SJCRH30 (cell line): ENCODE results near the gene EEIG1. TPM values are rescaled to one million over a fixed set of nuclear protein-coding genes. Genes with fewer than 3 reads are reported as not detected.

Experiments used
- DNase-seq, 2 experiments: peaks; one replicate each; pipeline ENCODE4 v3.0.0-alpha.2; 2015 to 2020
- H3K27ac ChIP-seq: fragments of 250-450 bp; sonication (Bioruptor Pico); 2 replicates; pipeline ENCODE4 v1.5.1; 2020; ENCODE audit warnings: mild to moderate bottlenecking, moderate library complexity
- H3K27me3 ChIP-seq: fragments of 250-450 bp; sonication (Bioruptor Pico); 2 replicates; pipeline ENCODE4 v1.5.1; 2020; ENCODE audit warnings: mild to moderate bottlenecking, moderate library complexity
- H3K36me3 ChIP-seq: fragments of 250-450 bp; sonication (Bioruptor Pico); 2 replicates; pipeline ENCODE4 v1.5.1; 2020; ENCODE audit warnings: mild to moderate bottlenecking, moderate library complexity
- H3K4me1 ChIP-seq: fragments of 250-450 bp; sonication (Bioruptor Pico); 2 replicates; pipeline ENCODE4 v1.5.1; 2020; ENCODE audit warnings: mild to moderate bottlenecking, moderate library complexity
- H3K4me3 ChIP-seq: fragments of 250-450 bp; sonication (Bioruptor Pico); 2 replicates; pipeline ENCODE4 v1.5.1; 2020; ENCODE audit warnings: mild to moderate bottlenecking, moderate library complexity
- H3K9me3 ChIP-seq: fragments of 250-450 bp; sonication (Bioruptor Pico); replicated peaks from 2 replicates; pipeline ENCODE4 v1.5.1; 2020; ENCODE audit warnings: mild to moderate bottlenecking, moderate library complexity
- total RNA-seq: library from RNA; depleted of rRNA; stranded (reverse); fragments of >200 nt; shearing (Covaris generic); gene quantifications from 2 replicates; pipeline ENCODE4 v1.2.3, GENCODE V29; 2014

Gene EEIG1
- total RNA-seq, 1 experiment from 2014 or later = 4.0 TPM

DNA sequence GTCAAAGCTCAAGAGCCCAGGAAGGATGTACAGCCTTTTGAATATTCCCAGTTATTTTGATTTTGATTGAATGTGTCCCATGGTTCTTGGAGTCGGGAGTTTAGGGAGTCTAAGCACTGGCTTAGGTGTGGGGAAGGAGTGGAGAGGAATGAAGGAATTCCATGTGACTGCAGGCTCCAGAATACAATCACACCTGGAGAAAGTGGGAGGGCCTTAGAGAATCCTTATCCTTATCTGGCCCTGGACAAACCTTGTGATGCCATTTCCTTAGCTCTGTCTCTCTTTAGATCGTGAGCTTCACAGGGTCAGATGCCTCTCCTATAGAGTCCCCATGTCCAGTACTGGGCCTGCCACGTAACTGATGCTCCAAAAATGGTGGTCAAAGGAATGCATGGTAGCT lies 4.2 kb upstream of the EEIG1 start:
- H3K27me3 ChIP-seq = 0 out of 2 replicates have a peak, but pooled peaks cover 3% of the 10 kb centered on the region
- H3K4me3 ChIP-seq = no peak overlapping the region
- DNase-seq = no peak
- no peaks in the 10 kb centered on the region for H3K36me3 ChIP-seq
- no peak overlapping the region for H3K27ac ChIP-seq
- H3K4me1 ChIP-seq = peaks cover 4% of the 10 kb centered on the region; the same call in 1 of the 2 replicates
- H3K9me3 ChIP-seq = no peaks in the 10 kb centered on the region

DNA sequence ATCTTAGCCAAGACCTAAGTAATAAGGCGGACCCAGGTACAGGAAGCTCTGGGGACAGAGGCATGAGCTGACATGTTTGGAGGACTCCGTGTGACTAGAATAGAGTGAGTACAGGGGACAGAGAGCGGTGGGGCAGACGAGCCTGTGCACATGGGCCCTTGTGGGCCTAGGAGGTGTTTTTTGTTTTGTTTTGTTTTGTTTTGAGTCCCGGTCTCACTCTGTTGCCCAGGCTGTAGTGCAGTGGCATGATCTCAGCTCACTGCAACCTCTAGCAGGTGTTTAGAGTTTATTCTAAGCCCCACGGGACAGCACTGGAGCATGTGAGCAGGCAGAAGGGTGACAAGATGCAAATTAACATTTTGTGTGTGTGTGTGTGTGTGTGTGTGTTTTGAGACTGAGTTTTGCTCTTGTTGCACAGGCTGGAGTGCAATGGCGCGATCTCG lies 3.1 kb upstream of the EEIG1 start:
- Histone ChIP-seq H3K9me3 (no peaks in the 10 kb centered on the region), H3K36me3 (no peaks in the 10 kb centered on the region), H3K27ac (no peak overlapping the region), H3K4me3 (no peak overlapping the region), H3K4me1 (peaks cover 11% of the 10 kb centered on the region; the same call in 1 of the 2 replicates), H3K27me3 (0 out of 2 replicates have a peak, but pooled peaks cover 3% of the 10 kb centered on the region)
- DNase-seq = no peak

DNA sequence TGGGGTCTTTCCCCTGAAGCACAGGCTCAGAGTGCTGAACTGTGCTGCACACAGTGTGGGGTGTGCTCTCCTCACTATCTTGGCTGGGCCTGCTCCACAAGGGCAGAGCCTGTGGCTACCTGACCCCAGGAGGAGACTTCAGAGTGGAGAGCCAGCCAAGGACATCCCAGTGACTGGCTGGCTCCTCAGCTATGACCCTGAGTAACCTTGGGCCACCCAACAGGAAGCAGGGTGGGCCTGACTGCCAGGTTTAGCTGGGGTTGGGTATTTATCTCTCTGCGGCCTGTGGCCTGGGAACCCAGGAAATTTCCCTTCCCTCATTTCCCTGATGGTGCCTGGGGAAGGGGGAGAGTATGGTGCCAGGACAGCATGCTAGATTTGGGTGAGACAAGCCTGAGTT lies 2.1 kb upstream of the EEIG1 start:
- no peak overlapping the region for H3K4me3 ChIP-seq
- no peaks in the 10 kb centered on the region for H3K9me3 ChIP-seq
- H3K36me3 ChIP-seq = no peaks in the 10 kb centered on the region
- 0 out of 2 replicates have a peak, but pooled peaks cover 3% of the 10 kb centered on the region for H3K27me3 ChIP-seq
- H3K4me1 ChIP-seq = peaks cover 16% of the 10 kb centered on the region
- no peak overlapping the region for H3K27ac ChIP-seq
- no peak for DNase-seq

DNA sequence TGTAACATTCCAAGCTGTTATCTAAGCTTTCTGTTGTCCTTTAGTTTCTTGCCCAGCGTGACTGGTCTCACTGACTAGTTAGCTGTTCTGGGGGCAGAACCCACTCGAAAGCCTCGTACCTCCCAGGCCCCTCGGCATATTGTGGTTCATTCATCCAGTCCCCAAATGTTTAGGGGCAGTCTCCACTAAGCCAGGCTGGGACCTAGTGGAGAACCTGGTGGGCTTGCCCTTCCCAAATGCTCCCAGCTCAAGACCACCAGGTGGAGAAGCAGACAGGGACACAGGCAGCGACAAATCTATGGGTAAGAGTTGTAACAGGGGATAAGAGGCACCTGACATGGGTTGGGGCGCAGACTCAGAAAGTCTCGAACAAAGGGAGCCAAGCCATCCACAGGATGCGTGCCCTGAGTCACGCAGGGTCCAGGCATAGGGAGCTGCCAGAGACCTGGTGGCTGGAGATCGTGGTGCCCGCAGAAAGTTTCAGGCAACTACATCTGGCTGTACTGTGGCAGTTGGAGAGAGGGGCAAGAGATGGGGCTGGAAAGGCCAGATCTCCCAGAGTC lies 851 bp upstream of the EEIG1 start:
- H3K36me3 ChIP-seq = no peaks in the 10 kb centered on the region
- no peaks in the 10 kb centered on the region for H3K9me3 ChIP-seq
- DNase-seq = no peak
- peaks cover 23% of the 10 kb centered on the region for H3K4me1 ChIP-seq
- peak overlapping the region; percentile 68 for H3K4me3 ChIP-seq
- 0 out of 2 replicates have a peak, but pooled peaks cover 3% of the 10 kb centered on the region for H3K27me3 ChIP-seq
- H3K27ac ChIP-seq = no peak overlapping the region; the same call in 1 of the 2 replicates

DNA sequence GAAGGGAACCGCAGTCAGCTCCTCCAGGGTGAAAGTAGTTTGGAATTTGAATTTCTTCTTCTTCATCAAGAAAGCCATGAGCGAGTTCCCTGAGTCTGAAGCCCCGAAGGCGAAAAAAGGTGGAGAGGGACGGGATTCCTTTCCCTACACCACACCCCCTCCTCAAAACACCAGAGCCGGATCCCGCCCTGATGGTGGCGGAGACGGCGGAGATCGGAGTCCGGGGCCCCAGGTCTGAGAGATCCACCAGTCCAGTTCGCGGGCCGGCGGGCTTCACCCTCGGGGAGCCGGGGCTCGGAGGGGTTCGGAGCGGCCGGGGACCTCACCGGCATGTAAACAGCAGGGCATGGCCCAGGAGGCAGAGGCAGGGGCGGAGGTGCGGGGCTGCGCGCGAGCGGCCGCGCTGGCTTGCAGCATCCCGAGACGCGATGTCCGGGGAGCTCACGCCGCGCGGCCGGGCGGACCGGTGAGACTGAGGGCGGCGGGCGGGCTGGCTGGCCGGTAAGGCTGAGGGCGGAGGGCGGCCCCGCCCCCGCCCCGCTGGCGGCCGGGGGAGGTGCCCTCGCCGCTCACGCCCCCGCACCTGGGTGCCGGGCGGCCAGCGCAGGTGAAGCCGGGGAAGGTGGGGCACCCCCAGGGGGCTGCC lies 606 bp downstream of the EEIG1 start:
- Histone ChIP-seq H3K27ac (no peak overlapping the region), H3K9me3 (no peaks in the 10 kb centered on the region)
- DNase-seq = peak in 1 of 2 experiments; percentile 47

DNA sequence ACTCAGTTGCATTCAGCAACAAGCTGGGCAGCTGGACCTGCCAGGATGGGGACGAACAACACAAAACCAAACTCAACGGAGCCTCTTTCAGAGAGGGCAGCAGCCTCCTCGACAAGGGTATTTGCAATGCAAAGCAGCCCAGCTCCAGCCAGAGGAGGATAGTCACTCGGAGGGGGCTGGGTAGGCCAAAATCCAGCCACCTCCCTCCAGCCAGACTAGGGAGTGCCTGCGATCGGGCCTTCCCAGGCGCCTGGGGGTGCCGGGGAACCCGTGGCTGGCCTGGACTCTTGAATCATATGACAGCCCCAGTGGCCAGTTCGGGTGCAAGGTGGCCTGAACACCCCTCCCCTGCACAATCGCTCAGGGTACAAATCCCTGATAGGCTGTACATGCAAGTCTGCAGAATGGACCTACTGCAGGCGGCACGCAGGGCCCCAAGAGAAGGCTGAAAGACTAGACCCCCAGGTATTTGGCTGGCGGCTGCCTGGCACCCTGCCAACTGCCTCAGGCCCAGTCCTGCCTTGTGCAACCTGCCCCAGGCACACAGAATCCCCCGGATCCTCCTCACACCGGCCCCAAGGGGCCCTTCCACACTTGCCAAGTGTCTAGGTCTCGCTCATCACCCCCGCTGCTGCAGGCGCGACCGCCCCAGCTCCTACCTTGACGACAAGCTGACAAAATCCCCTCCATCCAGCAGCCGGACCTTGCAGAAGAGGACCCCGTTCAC lies 1.3 kb downstream of the EEIG1 start:
- Histone ChIP-seq H3K9me3 (no peaks in the 10 kb centered on the region), H3K27me3 (0 out of 2 replicates have a peak, but pooled peaks cover 3% of the 10 kb centered on the region), H3K4me1 (peaks cover 23% of the 10 kb centered on the region), H3K36me3 (no peaks in the 10 kb centered on the region), H3K4me3 (peak overlapping the region; percentile 68), H3K27ac (no peak overlapping the region)
- peak; percentile 48 to 62 for DNase-seq

More for the DNA sequence above, 606 bp downstream of the EEIG1 start:
- Histone ChIP-seq H3K4me3 (peak overlapping the region; percentile 68), H3K36me3 (no peaks in the 10 kb centered on the region), H3K4me1 (peaks cover 23% of the 10 kb centered on the region), H3K27me3 (0 out of 2 replicates have a peak, but pooled peaks cover 3% of the 10 kb centered on the region)

DNA sequence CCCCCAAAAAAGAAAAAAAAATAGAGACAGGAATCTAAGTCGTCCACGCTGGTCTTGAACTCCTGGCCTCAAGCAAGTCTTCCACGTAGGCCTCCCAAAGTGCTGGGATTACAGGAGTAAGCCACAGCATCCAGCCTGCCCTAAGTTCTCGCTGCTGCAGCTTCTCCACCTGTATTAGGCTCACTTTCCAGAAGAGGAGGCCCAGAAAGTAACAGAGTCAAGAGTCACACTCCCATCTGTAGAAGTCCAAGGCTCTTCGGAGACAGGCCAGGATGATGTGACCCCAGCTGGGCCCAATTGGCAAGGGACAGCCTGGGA lies 1.8 kb downstream of the EEIG1 start:
- Histone ChIP-seq H3K4me1 (peaks cover 23% of the 10 kb centered on the region), H3K4me3 (peak overlapping the region; percentile 68), H3K36me3 (no peaks in the 10 kb centered on the region), H3K9me3 (no peaks in the 10 kb centered on the region), H3K27me3 (0 out of 2 replicates have a peak, but pooled peaks cover 3% of the 10 kb centered on the region), H3K27ac (no peak overlapping the region)
- no peak for DNase-seq

DNA sequence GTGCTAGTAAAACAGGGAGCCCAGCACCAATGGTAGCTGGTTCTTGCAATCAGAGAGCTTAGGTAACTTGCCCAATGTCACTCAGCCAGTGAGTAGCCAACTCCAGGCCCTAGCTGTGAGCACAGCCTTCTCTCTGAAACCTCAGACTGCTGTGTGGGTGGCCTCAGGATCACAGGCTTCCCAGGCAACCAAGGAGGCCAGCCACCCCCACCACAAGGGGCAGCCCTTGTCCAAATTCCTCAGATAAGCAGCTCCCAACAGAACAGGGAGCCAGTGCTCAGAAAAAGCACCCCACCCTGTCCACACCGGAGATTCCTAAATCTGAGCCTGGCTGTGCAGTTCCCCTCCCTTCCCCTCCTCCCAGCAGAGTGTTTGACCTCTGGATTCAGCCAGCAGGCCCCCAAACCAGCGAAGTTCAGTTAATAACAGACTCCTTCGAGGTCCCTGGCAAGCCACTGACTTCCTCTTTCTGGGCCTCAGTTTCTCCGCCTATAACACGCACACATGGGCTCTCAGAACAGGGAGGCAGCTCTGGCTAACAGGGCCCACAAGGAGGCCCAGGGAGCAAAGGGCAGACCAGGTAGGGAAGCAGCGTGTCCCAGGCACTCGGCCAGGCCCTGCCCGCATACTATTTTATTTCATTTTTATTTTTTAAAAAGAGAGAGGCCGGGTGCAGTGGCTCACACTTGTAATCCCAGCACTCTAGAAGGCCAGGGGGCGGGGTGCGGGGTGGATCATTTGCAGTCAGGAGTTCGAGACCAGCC lies 2.7 kb downstream of the EEIG1 start:
- no peak overlapping the region for H3K27ac ChIP-seq

DNA sequence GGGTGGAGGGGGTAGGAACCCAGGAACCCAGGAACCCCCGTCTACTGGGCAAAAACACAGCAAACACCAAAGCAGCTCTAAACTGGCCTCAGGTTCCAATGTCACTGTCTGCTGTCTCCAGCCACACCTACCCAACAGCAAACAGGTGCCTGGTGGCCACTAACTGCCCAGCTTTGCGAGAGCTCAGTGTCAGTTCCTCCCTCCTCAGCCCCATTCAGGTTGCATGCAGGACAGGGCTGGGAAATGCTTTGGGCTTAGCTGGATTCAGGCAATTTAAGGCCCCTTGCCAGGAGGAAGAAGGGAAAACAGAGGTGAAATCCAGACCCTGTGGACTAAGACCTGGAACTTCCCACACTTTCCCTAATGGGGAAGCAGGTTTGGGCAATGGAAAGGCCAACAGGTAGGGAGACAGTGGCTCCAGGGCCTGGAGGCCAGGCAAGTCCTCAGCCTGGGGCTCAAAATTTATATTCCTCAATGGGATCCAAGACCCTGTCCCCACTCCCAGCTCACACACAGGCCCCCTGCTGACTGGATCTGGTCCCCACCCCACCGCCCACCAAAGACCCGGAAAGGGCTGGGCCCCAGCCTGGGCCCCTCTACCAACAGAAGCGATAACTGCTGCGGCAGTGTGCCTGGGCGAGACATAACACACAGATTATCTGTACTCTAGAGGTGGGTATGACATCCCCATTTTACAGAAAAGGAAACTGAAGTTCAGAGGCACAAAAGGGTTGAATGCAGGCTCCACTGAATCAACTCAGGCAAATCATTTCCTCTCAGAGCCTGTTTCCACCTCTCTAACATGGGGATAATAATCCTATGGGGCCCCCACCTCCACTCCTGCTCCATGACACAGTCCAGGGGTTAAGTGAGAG lies 3.5 kb downstream of the EEIG1 start:
- Histone ChIP-seq H3K4me1 (peaks cover 23% of the 10 kb centered on the region), H3K4me3 (no peak overlapping the region), H3K9me3 (no peaks in the 10 kb centered on the region), H3K27ac (no peak overlapping the region), H3K36me3 (no peaks in the 10 kb centered on the region), H3K27me3 (no peaks in the 10 kb centered on the region)
- no peak for DNase-seq

More for the DNA sequence above, 2.7 kb downstream of the EEIG1 start:
- no peaks in the 10 kb centered on the region for H3K36me3 ChIP-seq
- H3K9me3 ChIP-seq = no peaks in the 10 kb centered on the region
- H3K4me1 ChIP-seq = peaks cover 23% of the 10 kb centered on the region
- DNase-seq = peak; percentile 84 to 86
- H3K27me3 ChIP-seq = no peaks in the 10 kb centered on the region
- H3K4me3 ChIP-seq = no peak overlapping the region

DNA sequence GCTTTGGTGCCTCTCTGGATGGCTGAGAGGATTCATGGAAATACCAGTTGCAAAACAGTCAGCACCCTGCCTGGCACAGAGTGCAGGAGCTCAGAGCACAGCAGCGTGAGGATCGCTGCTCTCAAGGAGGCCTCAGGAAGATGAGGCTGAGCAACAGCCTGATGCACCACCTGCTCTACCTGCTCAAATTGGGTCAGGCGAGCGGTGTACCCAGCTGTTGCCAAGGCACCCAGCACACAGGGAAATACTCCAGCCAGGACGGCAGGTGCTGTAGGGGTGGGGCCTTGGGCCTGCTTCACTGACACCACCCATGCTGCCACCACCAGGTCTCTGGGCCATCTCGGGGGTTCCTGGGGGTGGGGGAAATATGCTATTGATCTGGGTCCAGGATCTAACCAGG lies 4.3 kb downstream of the EEIG1 start:
- no peaks in the 10 kb centered on the region for H3K27me3 ChIP-seq

DNA sequence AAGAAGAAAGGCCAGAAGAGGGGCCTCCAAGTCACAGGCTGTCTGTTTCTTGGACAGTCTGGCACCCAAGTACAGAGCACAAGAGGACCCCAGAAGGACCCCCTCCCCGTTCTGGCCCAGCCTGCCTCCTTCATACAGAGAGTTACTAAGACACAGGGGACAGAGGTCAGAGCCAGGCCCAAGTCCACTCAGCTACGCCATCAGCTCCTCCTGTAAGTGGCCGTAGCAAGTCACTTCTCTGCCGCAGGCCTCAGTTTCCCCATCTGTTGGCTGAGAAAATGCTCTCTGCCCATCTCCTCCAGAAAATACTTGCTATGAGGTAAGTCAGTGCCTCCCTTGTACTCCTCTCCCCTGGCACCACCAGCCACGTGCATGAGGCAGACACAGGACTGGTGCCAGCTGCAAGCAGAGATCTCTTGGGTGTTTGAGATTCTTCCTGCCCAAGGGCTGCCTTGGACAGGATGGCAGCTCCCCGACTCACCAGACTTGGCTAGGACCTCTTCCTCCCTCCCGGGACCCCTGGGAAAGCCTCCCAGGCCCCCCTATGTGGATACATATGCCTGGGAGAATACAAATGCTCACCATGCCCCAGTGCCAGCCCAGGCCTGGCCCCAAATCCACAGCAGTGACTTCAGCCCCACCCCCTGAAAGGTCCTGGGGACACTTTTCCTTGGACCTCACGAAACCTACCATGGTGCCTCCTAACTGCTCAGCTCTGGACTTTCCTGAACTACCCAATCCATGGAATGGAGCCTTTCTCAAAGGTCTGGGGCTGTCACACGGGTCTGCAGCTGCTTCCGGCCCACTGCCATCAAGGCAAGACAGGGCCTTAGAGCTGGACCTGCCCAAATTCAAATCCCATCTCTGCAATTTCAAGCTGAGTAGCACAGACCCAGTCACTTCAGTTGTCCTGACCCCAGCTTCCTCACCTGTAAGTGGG lies 5.1 kb downstream of the EEIG1 start:
- no peak for DNase-seq
- H3K27ac ChIP-seq = no peak overlapping the region
- H3K36me3 ChIP-seq = no peaks in the 10 kb centered on the region
- no peaks in the 10 kb centered on the region for H3K9me3 ChIP-seq
- no peak overlapping the region for H3K4me3 ChIP-seq
- H3K4me1 ChIP-seq = peaks cover 19% of the 10 kb centered on the region
- H3K27me3 ChIP-seq = no peaks in the 10 kb centered on the region

More for the DNA sequence above, 4.3 kb downstream of the EEIG1 start:
- no peak for DNase-seq
- H3K9me3 ChIP-seq = no peaks in the 10 kb centered on the region
- H3K36me3 ChIP-seq = no peaks in the 10 kb centered on the region
- H3K4me1 ChIP-seq = peaks cover 20% of the 10 kb centered on the region
- H3K27ac ChIP-seq = no peak overlapping the region
- H3K4me3 ChIP-seq = no peak overlapping the region

DNA sequence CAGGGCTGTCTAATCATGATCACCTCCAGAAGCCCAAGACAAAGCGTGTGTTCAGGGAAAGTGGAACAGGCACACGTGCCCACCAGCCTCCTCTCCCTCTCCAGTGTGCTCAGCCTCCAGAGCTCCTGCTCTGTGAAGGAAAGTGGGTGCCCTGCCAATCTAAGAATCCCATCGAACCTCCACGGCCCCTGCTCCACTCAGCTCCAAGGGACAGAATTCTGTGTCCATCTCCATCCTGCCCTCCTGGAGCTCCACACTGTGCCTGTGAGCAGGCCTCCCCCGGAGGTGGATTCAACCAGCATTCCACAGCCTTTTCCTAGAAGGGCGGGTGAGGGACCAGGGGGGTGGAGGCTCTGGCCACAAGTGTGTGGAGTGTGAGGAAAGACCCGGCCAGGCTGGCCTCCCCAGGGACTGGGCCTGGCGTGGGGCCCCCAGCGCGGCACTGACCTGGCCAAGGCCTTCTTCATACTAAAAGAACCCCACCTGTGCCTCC lies 6.0 kb downstream of the EEIG1 start:
- DNase-seq = no peak
- no peak overlapping the region for H3K27ac ChIP-seq
- no peaks in the 10 kb centered on the region for H3K9me3 ChIP-seq
- H3K36me3 ChIP-seq = no peaks in the 10 kb centered on the region
- H3K4me1 ChIP-seq = peaks cover 22% of the 10 kb centered on the region
- no peak overlapping the region for H3K4me3 ChIP-seq
- no peaks in the 10 kb centered on the region for H3K27me3 ChIP-seq
